ENCODE results near the gene IFT81.

- TF ChIP-seq POLR2A (IDR thresholded peaks at IDR 0.05; ENCODE audit: insufficient read depth in 1 of 2, low read depth in 2 of 2, low read length in 2 of 2) (no peak), EP300 (IDR thresholded peaks at IDR 0.05; ENCODE audit: low read depth in 2 of 2, low read length in 2 of 2) (no peak), EP300 (CRISPR knock-in tag; IDR thresholded peaks at IDR 0.05; ENCODE audit: borderline replicate concordance) (no peak), CTCF (CRISPR knock-in tag; IDR thresholded peaks at IDR 0.05) (no peak), FOXP1 (IDR thresholded peaks at IDR 0.05) (no peak), FOXP1 (CRISPR knock-in tag; IDR thresholded peaks at IDR 0.05) (no peak), SMAD9 (CRISPR knock-in tag; IDR thresholded peaks at IDR 0.05) (no peak), MNT (IDR thresholded peaks at IDR 0.05) (no peak)
- TF ChIP-seq, protein P1, sequence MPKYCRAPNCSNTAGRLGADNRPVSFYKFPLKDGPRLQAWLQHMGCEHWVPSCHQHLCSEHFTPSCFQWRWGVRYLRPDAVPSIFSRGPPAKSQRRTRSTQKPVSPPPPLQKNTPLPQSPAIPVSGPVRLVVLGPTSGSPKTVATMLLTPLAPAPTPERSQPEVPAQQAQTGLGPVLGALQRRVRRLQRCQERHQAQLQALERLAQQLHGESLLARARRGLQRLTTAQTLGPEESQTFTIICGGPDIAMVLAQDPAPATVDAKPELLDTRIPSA (CRISPR knock-in tag; IDR thresholded peaks at IDR 0.05; ENCODE audit: borderline replicate concordance) = no peak
Measured at GRCh38 chr12:110170535-110171185, 46.5 kb downstream of the IFT81 start.

All from HepG2 (cell line).